Left ventricle myocardium inferior (tissue), 1 donor: Measurements from ENCODE around the gene NR1D1. TPM values are rescaled to one million over a fixed set of nuclear protein-coding genes. Genes with fewer than 3 reads are reported as not detected.

Source experiments
- DNase-seq: peaks from one replicate; pipeline ENCODE4 v3.0.0-alpha.2; 2020
- H3K27ac ChIP-seq: fragments of 200-600 bp; replicated peaks from 2 replicates; pipeline ENCODE4 v1.8.0; 2021
- H3K27me3 ChIP-seq: fragments of 200-600 bp; 2 replicates; pipeline ENCODE4 v1.8.0; 2021; ENCODE audit warnings: low read depth
- H3K36me3 ChIP-seq: fragments of 200-600 bp; 2 replicates; pipeline ENCODE4 v1.8.0; 2021
- H3K4me1 ChIP-seq: fragments of 200-600 bp; 2 replicates; pipeline ENCODE4 v1.8.0; 2021
- H3K4me3 ChIP-seq: fragments of 200-600 bp; 2 replicates; pipeline ENCODE4 v1.8.0; 2021; ENCODE audit warnings: mild to moderate bottlenecking, moderate library complexity
- H3K9me3 ChIP-seq: fragments of 200-600 bp; replicated peaks from 2 replicates; pipeline ENCODE4 v1.8.0; 2021
- intact Hi-C: fragments of 100-400 bp; cut with micrococcal nuclease; formaldehyde crosslinking; loops from one replicate; pipeline ENCODE4 v1.11.0; 2022
- total RNA-seq: library from RNA; stranded (reverse); fragmentation: NEBNext Ultra II Directional; extraction: Animal tissue kit (Norgen Biotek cat#: 25700); gene quantifications from one replicate; pipeline ENCODE4 v1.2.1, GENCODE V29; 2021
- TF ChIP-seq, protein P1 (sequence below): fragments of 200-600 bp; IDR thresholded peaks from 2 replicates; pipeline ENCODE4 v1.8.0; 2021; ENCODE audit warnings: antibody characterized with exemption, mild to moderate bottlenecking, borderline replicate concordance
- donor health status: DM: no; HTN: yes; CAD: no; lungs with severe emphysema.

NR1D1 gene
- total RNA-seq, 1 donor from 2014 or later = 19.1 TPM

DNA sequence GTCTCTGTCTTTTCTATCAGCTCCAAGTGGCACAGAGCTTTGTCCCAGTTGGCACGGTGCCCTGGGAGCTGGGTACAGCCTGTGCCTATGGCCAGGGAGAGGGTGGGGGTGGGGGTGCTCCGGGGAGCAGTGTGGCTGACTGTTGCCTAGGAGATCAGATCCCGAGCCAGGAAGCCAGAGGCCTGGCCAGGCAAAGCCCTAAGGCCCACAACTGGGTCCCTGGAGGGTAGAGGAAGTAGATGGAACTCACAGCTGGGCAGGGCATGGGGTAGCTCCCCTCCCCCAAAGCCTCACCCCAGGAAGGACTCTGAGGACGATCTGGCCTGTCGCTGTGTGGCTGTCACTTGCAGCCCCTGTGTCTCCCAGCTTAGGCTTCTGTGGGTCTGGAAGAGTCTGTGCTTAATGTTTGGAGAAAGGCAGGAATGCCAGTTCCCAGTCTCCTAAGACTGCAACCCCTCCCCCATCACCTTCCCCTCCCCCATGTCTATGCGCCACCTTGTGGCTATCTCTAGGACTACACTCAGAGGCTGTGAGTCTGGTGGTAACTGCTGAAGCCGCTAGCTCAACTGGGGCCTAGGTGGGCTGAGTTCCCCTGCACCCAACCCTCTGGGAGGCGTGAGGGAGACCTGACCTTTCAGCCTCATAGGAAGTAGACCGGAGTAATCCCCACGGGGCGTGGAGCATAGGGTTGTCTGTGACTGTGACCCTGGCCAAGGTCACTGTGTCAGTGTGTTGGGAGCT is 25.0 kb downstream of the NR1D1 start:
- peak overlapping the region; percentile 48 for H3K4me3 ChIP-seq
- DNase-seq = peak; percentile 85
- peaks cover 77% of the 10 kb centered on the region for H3K4me1 ChIP-seq
- TF ChIP-seq, protein P1, sequence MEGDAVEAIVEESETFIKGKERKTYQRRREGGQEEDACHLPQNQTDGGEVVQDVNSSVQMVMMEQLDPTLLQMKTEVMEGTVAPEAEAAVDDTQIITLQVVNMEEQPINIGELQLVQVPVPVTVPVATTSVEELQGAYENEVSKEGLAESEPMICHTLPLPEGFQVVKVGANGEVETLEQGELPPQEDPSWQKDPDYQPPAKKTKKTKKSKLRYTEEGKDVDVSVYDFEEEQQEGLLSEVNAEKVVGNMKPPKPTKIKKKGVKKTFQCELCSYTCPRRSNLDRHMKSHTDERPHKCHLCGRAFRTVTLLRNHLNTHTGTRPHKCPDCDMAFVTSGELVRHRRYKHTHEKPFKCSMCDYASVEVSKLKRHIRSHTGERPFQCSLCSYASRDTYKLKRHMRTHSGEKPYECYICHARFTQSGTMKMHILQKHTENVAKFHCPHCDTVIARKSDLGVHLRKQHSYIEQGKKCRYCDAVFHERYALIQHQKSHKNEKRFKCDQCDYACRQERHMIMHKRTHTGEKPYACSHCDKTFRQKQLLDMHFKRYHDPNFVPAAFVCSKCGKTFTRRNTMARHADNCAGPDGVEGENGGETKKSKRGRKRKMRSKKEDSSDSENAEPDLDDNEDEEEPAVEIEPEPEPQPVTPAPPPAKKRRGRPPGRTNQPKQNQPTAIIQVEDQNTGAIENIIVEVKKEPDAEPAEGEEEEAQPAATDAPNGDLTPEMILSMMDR = peak; percentile 88
- H3K27me3 ChIP-seq = no peaks in the 10 kb centered on the region
- no peaks in the 10 kb centered on the region for H3K9me3 ChIP-seq
- H3K36me3 ChIP-seq = peaks cover 41% of the 10 kb centered on the region
- peak overlapping the region; percentile 100 for H3K27ac ChIP-seq
- intact Hi-C loops = no loop called here

DNA sequence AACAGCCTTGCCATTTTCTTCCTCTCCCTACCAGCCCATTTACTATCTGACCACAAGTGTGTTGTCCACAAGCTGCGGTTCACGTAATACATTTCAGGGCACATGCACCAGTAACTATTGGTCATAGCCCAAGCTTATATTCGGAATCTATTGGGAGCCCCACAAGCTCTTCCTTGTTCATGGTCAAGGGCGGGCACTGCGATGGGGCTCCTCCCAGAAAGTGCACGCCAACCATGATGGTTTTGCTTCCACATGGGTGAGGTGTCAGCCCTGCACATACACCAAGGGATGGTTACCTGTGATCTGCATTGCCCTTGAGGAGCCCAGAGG is 25.6 kb downstream of the NR1D1 start:
- intact Hi-C loops = no loop called here
- Histone ChIP-seq H3K4me3 (peak overlapping the region; percentile 48), H3K9me3 (no peaks in the 10 kb centered on the region), H3K36me3 (peaks cover 36% of the 10 kb centered on the region), H3K27me3 (no peaks in the 10 kb centered on the region), H3K4me1 (peaks cover 82% of the 10 kb centered on the region), H3K27ac (peak overlapping the region; percentile 100)
- TF ChIP-seq, protein P1 = no peak
- DNase-seq = no peak

DNA sequence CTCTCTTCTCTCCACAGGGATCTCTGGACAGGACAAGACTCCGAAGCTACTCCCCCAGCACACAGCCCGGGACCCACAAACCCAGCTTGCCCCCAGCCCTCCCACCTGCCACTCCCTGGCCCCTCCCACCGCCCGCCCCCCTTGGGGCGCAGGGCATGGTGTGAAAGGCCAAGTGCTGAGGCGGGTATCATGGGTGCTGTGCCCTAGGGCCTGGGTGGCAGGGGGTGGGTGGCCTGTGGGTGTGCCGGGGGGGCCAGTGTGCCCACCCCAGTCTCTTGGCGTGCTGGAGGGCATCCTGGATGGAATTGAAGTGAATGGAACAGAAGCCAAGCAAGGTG is 26.2 kb downstream of the NR1D1 start:
- H3K27me3 ChIP-seq = no peaks in the 10 kb centered on the region
- H3K36me3 ChIP-seq = peaks cover 29% of the 10 kb centered on the region
- intact Hi-C loops = no loop called here
- peaks cover 89% of the 10 kb centered on the region for H3K4me1 ChIP-seq
- H3K27ac ChIP-seq = peak overlapping the region; percentile 100
- TF ChIP-seq, protein P1 = no peak
- no peaks in the 10 kb centered on the region for H3K9me3 ChIP-seq
- no peak for DNase-seq
- H3K4me3 ChIP-seq = no peak overlapping the region

DNA sequence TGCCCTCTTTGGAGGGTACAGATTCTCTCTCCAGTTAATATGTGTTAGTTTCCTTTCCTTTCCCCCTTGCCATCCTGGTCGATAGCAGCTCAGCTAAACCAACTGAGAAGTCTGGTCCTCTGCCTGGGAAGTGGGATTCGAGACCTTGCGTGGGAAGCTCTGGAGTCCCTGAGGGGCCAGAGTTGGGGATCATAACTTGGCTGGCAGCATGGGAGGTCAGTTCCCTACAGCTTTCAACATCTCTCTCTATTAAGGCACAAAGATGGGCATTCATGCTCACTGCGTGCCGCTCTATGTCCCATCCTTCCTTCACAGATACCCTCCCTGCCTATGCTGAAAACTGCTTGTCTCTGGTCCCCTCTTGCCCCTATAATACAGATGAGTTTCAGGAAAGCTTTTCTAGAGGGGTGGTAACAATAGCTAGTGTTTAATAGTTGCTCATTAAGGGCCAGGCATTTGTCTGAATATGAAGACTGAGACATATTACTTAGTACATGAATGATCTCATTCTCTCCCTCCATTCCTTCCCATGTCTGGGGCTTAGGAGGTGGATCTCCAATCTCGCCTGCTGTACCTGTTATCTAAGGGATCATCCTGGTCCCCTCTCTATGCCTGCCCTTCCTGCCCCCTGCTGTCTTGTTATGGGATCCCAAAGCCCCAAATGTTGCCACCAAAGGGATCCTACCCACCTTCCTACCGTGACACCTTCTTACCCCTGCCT is 26.8 kb downstream of the NR1D1 start:
- H3K27ac ChIP-seq = peak overlapping the region; percentile 100
- H3K9me3 ChIP-seq = no peaks in the 10 kb centered on the region
- no peaks in the 10 kb centered on the region for H3K27me3 ChIP-seq
- intact Hi-C loops = no loop called here
- TF ChIP-seq, protein P1 = no peak
- no peak for DNase-seq
- H3K36me3 ChIP-seq = peaks cover 24% of the 10 kb centered on the region
- H3K4me1 ChIP-seq = peaks cover 93% of the 10 kb centered on the region
- no peak overlapping the region for H3K4me3 ChIP-seq

DNA sequence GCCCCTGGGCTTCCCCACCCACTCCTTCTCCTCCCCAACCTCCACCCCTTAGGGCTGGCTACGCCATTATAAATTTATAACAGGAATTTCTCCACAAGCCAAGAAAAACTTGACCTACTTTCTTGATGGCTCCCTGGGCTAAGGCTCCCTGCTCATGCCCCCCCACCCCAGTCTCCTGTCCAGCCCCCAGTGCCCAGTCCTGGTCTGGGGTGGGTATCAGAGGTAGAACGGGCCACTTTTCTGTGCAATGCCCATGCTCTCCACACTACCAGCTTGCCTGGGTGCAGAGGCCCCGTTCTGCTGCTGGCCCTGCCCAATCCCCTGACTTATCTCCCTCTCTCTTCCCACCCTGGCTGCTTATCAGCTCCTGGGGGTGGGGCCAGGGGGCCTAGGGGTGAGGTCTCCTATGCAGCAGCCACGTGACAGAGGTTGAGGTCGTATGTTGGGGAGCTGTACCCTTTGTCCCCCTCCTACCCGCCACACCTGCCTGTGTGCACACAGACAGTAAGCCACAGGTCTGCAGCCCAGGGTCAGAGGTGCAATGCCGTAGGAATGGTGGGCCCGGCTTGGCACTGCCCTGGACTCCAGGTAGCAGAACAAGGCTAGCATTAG is 27.5 kb downstream of the NR1D1 start:
- Histone ChIP-seq H3K27me3 (no peaks in the 10 kb centered on the region), H3K4me3 (peak overlapping the region; percentile 55), H3K4me1 (peaks cover 96% of the 10 kb centered on the region), H3K27ac (peak overlapping the region; percentile 100), H3K36me3 (peaks cover 16% of the 10 kb centered on the region), H3K9me3 (no peaks in the 10 kb centered on the region)
- TF ChIP-seq, protein P1 = no peak
- intact Hi-C loops = no loop called here
- DNase-seq = no peak
